Glomerular endothelial cell (primary cell): ENCODE results near the gene TMUB1. TPM values are rescaled to one million over a fixed set of nuclear protein-coding genes. Genes with fewer than 3 reads are reported as not detected.

Experiments used
- DNase-seq: peaks from one replicate; pipeline ENCODE4 v3.0.0-alpha.2; 2011; ENCODE audit warnings: low read depth, low spot score; ENCODE audit errors: extremely low read depth
- total RNA-seq: library from RNA; depleted of rRNA; stranded (reverse); fragments of >200 nt; gene quantifications from 2 replicates; pipeline ENCODE4 v1.2.3, GENCODE V29; 2015

TMUB1 gene
- total RNA-seq, 1 donor from 2014 or later = 50.9 TPM

GRCh38 chr7:151035026-151035717 lies 48.1 kb downstream of the TMUB1 start:
- DNase-seq = no peak

- no peak for DNase-seq
These were observed 48.8 kb downstream of the TMUB1 start for GRCh38 chr7:151034312-151035025.

GRCh38 chr7:151033864-151034249 lies 49.4 kb downstream of the TMUB1 start:
- no peak for DNase-seq

DNA sequence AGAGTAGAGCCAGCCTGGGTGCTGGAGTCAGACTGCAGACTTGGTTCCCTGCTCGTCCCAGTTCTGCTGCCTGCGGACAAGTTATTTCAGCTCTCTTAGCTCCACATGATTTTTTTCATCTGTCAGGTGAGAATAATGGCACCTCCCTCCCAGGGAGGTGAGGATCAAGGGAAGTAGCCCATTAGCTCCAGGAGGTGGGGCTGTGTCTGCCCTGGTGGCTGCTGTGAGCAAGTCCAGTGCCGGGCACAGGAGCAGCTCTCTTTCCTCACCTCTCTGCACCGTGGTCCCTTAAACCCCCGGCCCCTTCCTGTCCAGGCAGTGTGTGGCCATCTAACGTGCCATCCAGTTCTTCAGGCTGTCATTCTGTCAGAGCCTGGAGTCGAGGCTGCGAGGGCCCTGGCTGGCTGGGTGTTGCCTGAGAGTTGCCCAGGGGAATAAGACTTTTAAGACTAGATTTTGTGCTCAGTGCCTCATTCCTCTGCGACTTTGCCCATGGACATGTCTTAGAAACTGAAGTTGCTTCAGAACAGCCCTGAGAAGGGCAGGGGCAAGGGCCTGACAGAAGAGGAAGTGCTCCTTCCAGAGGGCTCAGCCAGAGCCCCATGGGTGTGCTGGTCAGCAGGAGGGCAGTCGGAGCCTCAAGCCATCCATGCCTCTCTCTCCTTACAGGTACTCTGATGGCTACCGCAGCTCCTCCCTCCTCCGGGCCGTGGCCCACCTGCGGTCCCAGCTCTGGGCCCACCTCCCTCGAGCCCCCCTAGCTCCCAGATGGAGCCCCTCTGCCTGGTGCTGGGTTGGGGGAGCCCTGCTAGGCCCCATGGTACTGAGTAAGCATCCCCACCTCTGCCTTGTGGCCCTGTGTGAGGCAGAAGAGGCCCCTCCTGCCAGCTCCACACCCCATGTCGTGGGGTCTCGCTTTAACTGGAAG lies 50.1 kb downstream of the TMUB1 start:
- no peak for DNase-seq

Other genes starting within 250 kb of the TMUB1 start
- gene AOC1, start 231.0 kb downstream of the TMUB1 start, total RNA-seq = not detected in 2 replicates
- 0.87 TPM in 1 of 2 replicates, not detected in the other for gene KCNH2, start 105.2 kb downstream of the TMUB1 start, total RNA-seq
- 16.5 and 22.0 TPM in 2 replicates for gene NOS3, start 92.5 kb downstream of the TMUB1 start, total RNA-seq
- 0.10 TPM in 1 of 2 replicates, not detected in the other for gene ATG9B, start 59.0 kb downstream of the TMUB1 start, total RNA-seq
- gene ABCB8, start 55.0 kb downstream of the TMUB1 start, total RNA-seq = 24.5 and 47.5 TPM in 2 replicates
- 0.15 and 1.6 TPM in 2 replicates for gene ASIC3, start 35.0 kb downstream of the TMUB1 start, total RNA-seq
- 19.1 and 21.1 TPM in 2 replicates for gene CDK5, start 25.6 kb downstream of the TMUB1 start, total RNA-seq
- 114 and 175 TPM in 2 replicates for gene SLC4A2, start 23.9 kb downstream of the TMUB1 start, total RNA-seq
- gene FASTK, start 2.7 kb downstream of the TMUB1 start, total RNA-seq = 67.0 and 81.7 TPM in 2 replicates
- 70.7 and 99.7 TPM in 2 replicates for gene AGAP3, start 3.0 kb upstream of the TMUB1 start, total RNA-seq
- not detected in 2 replicates for gene GBX1, start 84.2 kb upstream of the TMUB1 start, total RNA-seq
- gene ASB10, start 103.8 kb upstream of the TMUB1 start, total RNA-seq = not detected in 2 replicates
- not detected in 2 replicates for gene H2BK1, start 127.0 kb upstream of the TMUB1 start, total RNA-seq
- gene ABCF2, start 143.7 kb upstream of the TMUB1 start, total RNA-seq = 58.3 and 59.3 TPM in 2 replicates
- 116 and 140 TPM in 2 replicates for gene CHPF2, start 149.0 kb upstream of the TMUB1 start, total RNA-seq
- 5.5 and 5.6 TPM in 2 replicates for gene SMARCD3, start 165.2 kb upstream of the TMUB1 start, total RNA-seq